Fibroblast of lung (primary cell): ENCODE results near the gene OXSR1.

Source experiments
- EZH2 ChIP-seq: IDR thresholded peaks from 2 replicates; pipeline ENCODE4 v1.5.1; 2012; ENCODE audit warnings: low read length, control low read depth, mild to moderate bottlenecking; ENCODE audit errors: missing control alignments
- TF ChIP-seq, protein P1 (sequence below), 2 donors: IDR thresholded peaks in 1 of 2; conservative IDR thresholded peaks in 1 of 2; 1 replicate in 1 of 2; 2 replicates in 1 of 2; pipeline ENCODE4 v1.5.1; 2011 to 2012; ENCODE audit warnings: low read length in 2 of 2, control low read depth in 1 of 2, inconsistent platforms in 1 of 2, low read depth in 1 of 2, mild to moderate bottlenecking in 1 of 2

DNA sequence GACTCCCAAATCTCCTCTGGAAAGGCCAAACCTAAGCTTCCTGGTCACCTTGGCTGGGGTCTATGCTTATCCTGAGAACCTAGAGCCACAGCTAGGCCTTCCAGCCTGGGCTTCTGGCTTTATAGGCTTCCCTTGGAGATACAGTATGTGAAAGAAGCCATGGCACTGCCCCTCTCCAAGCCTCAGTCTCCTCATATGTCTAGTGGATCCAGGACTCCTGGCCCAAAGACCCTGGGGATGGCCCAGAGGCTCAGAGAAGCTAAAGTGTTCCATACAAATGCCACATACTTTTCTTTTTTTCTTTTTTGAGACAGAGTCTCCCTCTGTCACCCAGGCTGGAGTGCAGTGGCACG is 37.1 kb upstream of the OXSR1 start:
- TF ChIP-seq, protein P1, sequence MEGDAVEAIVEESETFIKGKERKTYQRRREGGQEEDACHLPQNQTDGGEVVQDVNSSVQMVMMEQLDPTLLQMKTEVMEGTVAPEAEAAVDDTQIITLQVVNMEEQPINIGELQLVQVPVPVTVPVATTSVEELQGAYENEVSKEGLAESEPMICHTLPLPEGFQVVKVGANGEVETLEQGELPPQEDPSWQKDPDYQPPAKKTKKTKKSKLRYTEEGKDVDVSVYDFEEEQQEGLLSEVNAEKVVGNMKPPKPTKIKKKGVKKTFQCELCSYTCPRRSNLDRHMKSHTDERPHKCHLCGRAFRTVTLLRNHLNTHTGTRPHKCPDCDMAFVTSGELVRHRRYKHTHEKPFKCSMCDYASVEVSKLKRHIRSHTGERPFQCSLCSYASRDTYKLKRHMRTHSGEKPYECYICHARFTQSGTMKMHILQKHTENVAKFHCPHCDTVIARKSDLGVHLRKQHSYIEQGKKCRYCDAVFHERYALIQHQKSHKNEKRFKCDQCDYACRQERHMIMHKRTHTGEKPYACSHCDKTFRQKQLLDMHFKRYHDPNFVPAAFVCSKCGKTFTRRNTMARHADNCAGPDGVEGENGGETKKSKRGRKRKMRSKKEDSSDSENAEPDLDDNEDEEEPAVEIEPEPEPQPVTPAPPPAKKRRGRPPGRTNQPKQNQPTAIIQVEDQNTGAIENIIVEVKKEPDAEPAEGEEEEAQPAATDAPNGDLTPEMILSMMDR (conservative IDR thresholded peaks at IDR 0.05 in 1 of 2, IDR thresholded peaks at IDR 0.05 in 1 of 2; ENCODE audit: low read depth in 1 of 2, low read length in 2 of 2), result no peak
- no peak for TF ChIP-seq EZH2
